PFSK-1 (cell line): ENCODE data around the gene GPX7.

Experiments
- POLR2AphosphoS5 ChIP-seq: IDR thresholded peaks from 2 replicates; pipeline ENCODE4 v1.6.1; 2012; ENCODE audit warnings: low read depth, mild to moderate bottlenecking, control low read depth, low read length, moderate library complexity
- REST ChIP-seq, 2 experiments: IDR thresholded peaks; 2 replicates each; pipeline versions ENCODE4 v1.6.1 to v1.8.0; 2011 to 2012; ENCODE audit warnings: low read depth in 2 of 2, low read length in 2 of 2, control low read depth in 1 of 2, inconsistent platforms in 1 of 2, mild to moderate bottlenecking in 1 of 2, moderate library complexity in 1 of 2; ENCODE audit not compliant: insufficient read depth in 1 of 2
- TAF1 ChIP-seq: IDR thresholded peaks from 2 replicates; pipeline ENCODE4 v1.6.1; 2012; ENCODE audit warnings: low read length, control low read depth, borderline replicate concordance; ENCODE audit not compliant: insufficient read depth

GRCh38 chr1:52634111-52634510, 31.9 kb downstream of the GPX7 start:
- TF ChIP-seq REST (IDR thresholded peaks at IDR 0.05; ENCODE audit: insufficient read depth in 1 of 2, low read depth in 2 of 2, low read length in 2 of 2) (no peak), TAF1 (no peak), POLR2AphosphoS5 (no peak)
